ENCODE results near the gene PPP1R14B.

PPP1R14B gene

GRCh38 chr11:64245797-64246620 lies 734 bp downstream of the PPP1R14B start:
- no peak for DNase-seq (ENCODE audit: low spot score)

DNA sequence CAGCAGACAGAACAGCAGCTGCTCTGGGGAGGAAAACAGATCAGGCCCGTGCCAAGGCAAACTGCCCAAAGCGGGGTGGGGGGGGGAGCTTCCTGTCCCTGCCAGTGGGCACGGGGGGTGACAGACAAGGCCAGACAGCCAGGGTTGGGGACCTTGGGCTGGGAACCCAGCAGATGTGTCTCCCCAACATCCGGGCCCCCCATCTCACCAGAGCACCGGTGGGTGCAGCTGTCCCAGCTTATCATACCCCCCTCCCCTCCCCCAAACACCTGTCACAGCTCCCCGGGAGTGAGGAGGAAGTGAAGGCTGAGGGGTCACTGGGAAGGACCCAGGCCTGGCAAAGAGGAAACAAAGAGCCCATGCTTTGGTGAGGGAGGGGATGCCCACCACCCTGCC lies 1.3 kb downstream of the PPP1R14B start:
- no peak for DNase-seq (ENCODE audit: low spot score)

- no peak for DNase-seq (ENCODE audit: low spot score)
Observed at GRCh38 chr11:64244966-64245365, 1.8 kb downstream of the PPP1R14B start.

DNA sequence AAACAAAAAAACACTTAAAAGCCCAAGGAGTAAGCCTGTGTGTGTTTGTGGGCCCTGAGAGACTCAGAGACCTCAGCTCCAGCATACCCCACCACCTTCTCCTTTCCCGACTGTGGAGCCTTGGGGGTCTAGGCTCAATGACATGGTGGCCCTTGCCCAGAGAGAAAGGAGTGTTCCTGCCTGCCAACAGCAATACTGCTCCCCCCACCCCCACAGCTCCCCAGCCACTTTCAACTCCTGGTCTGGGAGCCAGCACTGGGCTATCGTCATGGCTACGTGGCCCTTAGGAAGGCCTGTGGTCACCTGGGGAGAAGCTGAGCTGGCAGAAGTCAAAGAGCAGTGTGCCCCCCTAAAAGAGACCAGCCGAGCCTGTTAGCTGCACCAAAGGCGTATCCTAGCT lies 2.6 kb downstream of the PPP1R14B start:
- no peak for DNase-seq (ENCODE audit: low spot score)

GRCh38 chr11:64243236-64243854 lies 3.4 kb downstream of the PPP1R14B start:
- DNase-seq (ENCODE audit: low spot score) = no peak

DNA sequence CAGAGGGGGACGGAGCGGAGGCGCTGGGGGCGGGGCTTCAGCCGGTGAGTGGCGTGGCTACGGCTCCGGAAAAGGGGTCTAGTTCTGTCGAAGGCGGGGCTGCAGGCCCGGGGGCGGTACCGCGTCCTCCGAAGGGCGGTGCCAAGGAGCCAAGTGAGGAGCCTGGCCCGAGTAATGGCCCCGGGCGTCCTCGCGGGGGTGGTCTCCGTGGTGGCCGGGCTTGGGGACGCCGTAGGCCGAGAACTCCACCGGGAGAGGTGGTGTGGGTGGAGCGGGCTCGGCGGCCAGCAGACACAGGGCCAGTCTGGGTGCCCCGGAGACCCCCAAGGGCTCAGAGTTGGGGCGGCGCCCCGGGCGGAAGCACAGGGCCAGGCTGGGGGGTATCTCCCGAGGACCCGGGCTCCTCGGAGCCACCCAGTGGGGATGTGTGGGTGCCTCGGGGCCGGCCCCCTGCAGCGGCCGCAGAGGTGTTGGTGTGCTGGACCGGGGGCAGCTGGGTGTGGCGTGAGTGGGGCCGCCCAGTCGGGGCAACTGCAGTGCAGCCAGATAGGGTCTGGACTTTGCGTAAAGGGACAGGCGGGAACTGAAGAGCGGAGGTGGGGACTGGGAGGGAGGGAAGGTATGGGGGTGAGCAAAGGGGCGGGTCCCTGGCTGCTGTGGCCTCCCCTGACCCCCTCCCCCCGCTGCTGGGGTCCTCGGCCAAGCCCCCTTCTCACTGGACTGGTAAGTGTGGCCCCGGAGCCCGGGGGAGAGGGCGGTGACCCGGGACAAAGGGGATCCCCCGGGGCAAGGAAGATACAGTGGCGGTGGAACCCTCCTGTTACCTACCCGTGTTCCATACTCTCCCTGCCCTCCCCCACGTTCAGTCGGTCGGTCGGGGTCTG lies 5.0 kb downstream of the PPP1R14B start:
- DNase-seq (ENCODE audit: low spot score) = no peak

- peak; percentile 85 for DNase-seq (ENCODE audit: low spot score)
Observed at GRCh38 chr11:64241241-64241490, 5.6 kb downstream of the PPP1R14B start.

GRCh38 chr11:64240435-64241240 lies 6.1 kb downstream of the PPP1R14B start, which contains the start of gene FKBP2:
Gene FKBP2, plus strand, starts transcription at chr11:64241095. Its CDS starts 1,293 bp downstream, at chr11:64242388.
- DNase-seq (ENCODE audit: low spot score) = peak; percentile 91

DNA sequence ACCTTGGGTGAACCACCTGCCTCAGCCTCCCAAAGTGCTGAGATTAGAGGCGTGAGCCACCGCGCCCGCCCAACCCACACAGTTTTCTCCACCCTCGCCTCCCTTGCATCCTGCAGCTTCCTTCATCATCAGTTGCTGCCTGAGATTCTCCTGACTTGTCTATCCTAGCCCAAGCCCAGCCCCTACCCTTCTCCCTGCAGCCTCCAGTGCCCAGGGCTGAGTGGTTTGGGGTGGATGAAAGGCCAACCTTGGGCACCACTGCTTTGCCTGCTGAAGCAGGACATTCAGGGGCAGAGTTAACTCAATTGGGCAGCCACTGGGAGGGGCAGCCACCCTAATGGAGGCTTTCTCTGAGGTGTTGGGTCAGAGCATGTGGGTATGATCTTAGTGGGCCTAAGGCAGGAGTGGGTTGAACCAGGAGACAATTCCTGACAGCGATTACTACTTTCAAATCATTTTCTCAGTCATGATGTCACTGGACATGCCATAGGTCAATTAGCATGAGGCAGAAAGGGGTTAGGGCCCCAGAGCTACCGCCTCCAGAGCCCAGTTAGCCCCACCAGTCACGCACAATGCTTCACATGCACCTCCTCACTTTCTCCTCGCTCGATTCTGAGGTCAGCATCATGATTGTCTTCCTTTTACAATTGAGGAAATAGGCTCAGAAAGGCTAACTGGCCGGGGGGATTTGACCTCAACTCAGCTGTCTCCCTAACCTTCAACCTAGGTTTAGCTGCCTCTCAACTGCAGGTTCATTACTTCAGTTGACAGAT lies 6.9 kb downstream of the PPP1R14B start:
- no peak for DNase-seq (ENCODE audit: low spot score)

DNA sequence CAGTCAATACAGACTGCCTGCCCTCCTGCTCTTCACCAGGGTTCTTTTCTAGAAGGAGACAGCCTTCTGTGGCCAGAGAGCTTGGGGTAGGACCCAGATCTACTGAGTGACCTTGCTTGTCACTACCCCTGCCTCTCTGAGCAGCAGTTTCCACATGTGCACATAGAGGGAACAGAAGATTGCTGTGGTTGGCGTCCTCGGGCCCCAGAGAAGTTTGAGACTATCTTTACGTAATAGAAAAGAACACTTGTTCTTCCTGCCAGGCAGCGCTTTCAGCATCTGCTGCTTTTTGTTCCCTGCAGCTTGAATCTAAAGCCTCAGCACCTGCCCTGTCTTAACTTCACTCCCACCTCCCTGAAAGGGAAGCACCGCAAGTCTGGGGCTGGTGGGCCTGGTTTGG lies 7.7 kb downstream of the PPP1R14B start:
- DNase-seq (ENCODE audit: low spot score) = no peak

GRCh38 chr11:64238076-64238475 lies 8.7 kb downstream of the PPP1R14B start:
- no peak for DNase-seq (ENCODE audit: low spot score)

- DNase-seq (ENCODE audit: low spot score) = no peak
Observed at GRCh38 chr11:64237484-64237951, 9.2 kb downstream of the PPP1R14B start.

- DNase-seq (ENCODE audit: low spot score) = no peak
Observed at GRCh38 chr11:64235437-64236161, 11.1 kb downstream of the PPP1R14B start.

DNA sequence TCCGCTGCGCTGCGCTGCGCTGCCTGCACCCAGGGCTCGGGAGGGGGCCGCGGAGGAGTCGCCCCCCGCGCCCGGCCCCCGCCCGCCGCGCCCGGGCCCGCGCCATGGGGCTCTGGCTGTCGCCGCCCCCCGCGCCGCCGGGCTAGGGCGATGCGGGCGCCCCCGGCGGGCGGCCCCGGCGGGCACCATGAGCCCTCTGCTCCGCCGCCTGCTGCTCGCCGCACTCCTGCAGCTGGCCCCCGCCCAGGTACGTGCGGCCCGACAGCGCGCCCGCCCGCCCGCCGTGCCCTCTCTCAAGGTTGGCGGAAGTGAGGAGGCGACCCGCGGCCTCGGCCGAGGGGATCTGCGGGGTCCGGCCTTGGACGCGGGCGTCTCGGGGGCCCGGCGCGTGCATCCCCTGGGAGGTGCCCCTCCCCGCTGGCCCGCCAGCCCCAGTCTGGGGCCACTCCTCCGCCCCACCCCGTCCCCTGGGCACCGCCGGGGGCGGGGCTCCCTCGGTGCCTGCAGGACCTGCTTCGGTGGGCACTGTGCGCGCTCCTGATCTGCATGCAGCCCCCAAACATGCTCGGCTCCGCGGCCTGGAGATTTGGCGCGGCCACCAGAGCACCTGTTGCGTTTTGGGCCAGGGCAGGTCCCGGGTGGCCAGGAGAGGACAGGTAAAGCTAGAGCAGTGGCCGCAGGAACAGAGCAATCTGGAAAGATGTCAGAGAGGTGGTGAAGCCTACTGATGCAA lies 11.9 kb downstream of the PPP1R14B start:
- peak; percentile 53 for DNase-seq (ENCODE audit: low spot score)

- DNase-seq (ENCODE audit: low spot score) = peak; percentile 54
Observed at GRCh38 chr11:64233913-64234586, 12.7 kb downstream of the PPP1R14B start, which contains the start of gene VEGFB. Gene VEGFB, plus strand, starts transcription at chr11:64234584. Its CDS starts 250 bp downstream, at chr11:64234834.

DNA sequence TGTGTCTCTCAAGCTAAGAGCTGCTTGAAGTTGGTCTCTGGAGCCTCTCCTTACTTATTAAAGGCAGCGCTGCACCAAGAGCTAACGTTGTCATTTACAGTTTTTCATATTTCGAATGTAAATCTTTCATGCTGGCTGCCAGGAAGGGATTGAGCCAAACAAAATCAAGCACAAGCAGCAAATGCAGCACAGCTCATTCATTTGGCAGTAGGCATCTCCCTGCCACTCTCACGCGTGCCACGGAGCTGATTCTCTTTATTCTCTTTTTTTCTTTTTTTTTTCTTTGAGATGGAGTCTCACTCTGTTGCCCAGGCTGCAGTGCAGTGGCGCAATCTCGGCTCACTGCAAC lies 13.8 kb downstream of the PPP1R14B start:
- no peak for DNase-seq (ENCODE audit: low spot score)

DNA sequence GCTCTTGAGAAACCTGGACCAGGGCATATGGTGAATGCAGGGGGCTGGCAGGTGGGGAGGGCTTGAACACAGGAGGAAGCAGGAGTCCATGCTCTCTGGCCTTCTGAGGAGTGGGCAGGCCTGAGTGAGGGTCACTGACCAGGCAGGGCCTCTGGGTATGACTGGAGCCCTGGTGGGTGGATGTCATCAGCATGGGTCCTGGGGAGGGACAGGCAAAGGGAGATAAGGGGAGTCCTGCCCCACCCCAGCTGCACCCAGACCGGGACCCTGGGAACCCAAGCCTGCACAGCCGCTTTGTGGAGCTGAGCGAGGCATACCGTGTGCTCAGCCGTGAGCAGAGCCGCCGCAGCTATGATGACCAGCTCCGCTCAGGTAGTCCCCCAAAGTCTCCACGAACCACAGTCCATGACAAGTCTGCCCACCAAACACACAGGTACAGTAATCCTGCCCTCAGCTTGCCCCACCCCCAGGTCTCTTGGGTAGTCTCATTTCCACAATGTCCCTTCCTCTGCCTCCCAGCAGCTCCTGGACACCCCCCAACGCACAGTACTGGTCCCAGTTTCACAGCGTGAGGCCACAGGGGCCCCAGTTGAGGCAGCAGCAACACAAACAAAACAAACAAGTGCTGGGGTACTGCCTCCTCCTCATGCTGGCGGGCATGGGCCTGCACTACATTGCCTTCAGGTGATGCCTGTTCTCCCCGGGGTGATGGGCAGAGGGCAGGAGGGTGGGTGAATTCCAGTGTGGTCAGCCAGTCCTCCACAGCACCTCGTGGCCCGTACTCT lies 14.4 kb downstream of the PPP1R14B start:
- no peak for DNase-seq (ENCODE audit: low spot score)

- no peak for DNase-seq (ENCODE audit: low spot score)
Observed at GRCh38 chr11:64231546-64231945, 15.2 kb downstream of the PPP1R14B start.
